ENCODE data around the gene SULT1C2.

GRCh38 chr2:108267101-108267500, 21.6 kb upstream of the SULT1C2 start:
- TF ChIP-seq CC2D1A (IDR thresholded peaks at IDR 0.05), result no peak
- TF ChIP-seq FOXM1 (IDR thresholded peaks at IDR 0.05; ENCODE audit: low read depth), result no peak
- TF ChIP-seq FOXM1 (CRISPR knock-in tag; IDR thresholded peaks at IDR 0.05; ENCODE audit: low read depth), result no peak
